ENCODE data around the gene CS. TPM values are rescaled to one million over a fixed set of nuclear protein-coding genes. Genes with fewer than 3 reads are reported as not detected.

CS gene
- polyA plus RNA-seq, 1 donor from 2014 or later: 65.7 TPM

- H3K79me2 ChIP-seq (replicated peaks; ENCODE audit: insufficient read depth, low read length): no peaks in the 10 kb centered on the region
- no peaks in the 10 kb centered on the region for H3K27me3 ChIP-seq (ENCODE audit: insufficient read depth, low read depth, low read length)
- H2AFZ ChIP-seq (ENCODE audit: low read depth, low read length): peak overlapping the region; percentile 40
- H4K20me1 ChIP-seq (ENCODE audit: insufficient read depth): no peaks in the 10 kb centered on the region
- H3K9me2 ChIP-seq (ENCODE audit: insufficient read depth, low read length): no peaks in the 10 kb centered on the region
- H3K27ac ChIP-seq (ENCODE audit: low read length): peak overlapping the region; percentile 20
- peak overlapping the region; percentile 44 for H3K4me2 ChIP-seq (ENCODE audit: low read length)
- H3K9ac ChIP-seq (ENCODE audit: low read length): peak overlapping the region; percentile 80
- H3K36me3 ChIP-seq (ENCODE audit: insufficient read depth, low read length): no peaks in the 10 kb centered on the region
- TF ChIP-seq RAD21 (conservative IDR thresholded peaks at IDR 0.05) (no peak), SMC3 (conservative IDR thresholded peaks at IDR 0.05; ENCODE audit: poor library complexity) (no peak), EP300 (conservative IDR thresholded peaks at IDR 0.05; ENCODE audit: poor library complexity, severe bottlenecking) (no peak), CTCF (IDR thresholded peaks at IDR 0.05; ENCODE audit: poor library complexity, severe bottlenecking) (no peak), TAF1 (IDR thresholded peaks at IDR 0.05; ENCODE audit: low read depth) (no peak), EZH2 (IDR thresholded peaks at IDR 0.05; ENCODE audit: borderline replicate concordance, insufficient read depth, low read length, poor library complexity, severe bottlenecking) (no peak), MXI1 (conservative IDR thresholded peaks at IDR 0.05; ENCODE audit: poor library complexity, severe bottlenecking) (no peak), POLR2AphosphoS5 (IDR thresholded peaks at IDR 0.05) (no peak), REST (IDR thresholded peaks at IDR 0.05; ENCODE audit: borderline replicate concordance) (no peak)
- no peaks in the 10 kb centered on the region for H3F3A ChIP-seq (ENCODE audit: insufficient read depth, low read length, poor library complexity, severe bottlenecking)
- H3K4me3 ChIP-seq (ENCODE audit: low read length): peak overlapping the region; percentile 83
- H3K9me3 ChIP-seq (ENCODE audit: low read length): no peaks in the 10 kb centered on the region
These were observed 32.6 kb downstream of the CS start for GRCh38 chr12:56267443-56268071.

GRCh38 chr12:56266693-56267442, 33.3 kb downstream of the CS start, which contains the start of gene COQ10A:
COQ10A (plus strand) TSS chr12:56266942; CDS start chr12:56267119, 177 bp downstream.
- H2AFZ ChIP-seq (ENCODE audit: low read depth, low read length): peak within 1 kb of the TSS; percentile 89
- H3K27me3 ChIP-seq (ENCODE audit: insufficient read depth, low read depth, low read length): no peaks in the 10 kb centered on the region
- TF ChIP-seq MXI1 (conservative IDR thresholded peaks at IDR 0.05; ENCODE audit: poor library complexity, severe bottlenecking): peak; percentile 91
- TF ChIP-seq SMC3 (conservative IDR thresholded peaks at IDR 0.05; ENCODE audit: poor library complexity): peak; percentile 66
- TF ChIP-seq EZH2 (IDR thresholded peaks at IDR 0.05; ENCODE audit: borderline replicate concordance, insufficient read depth, low read length, poor library complexity, severe bottlenecking): no peak
- peak; percentile 53 for TF ChIP-seq RAD21 (conservative IDR thresholded peaks at IDR 0.05)
- peak; percentile 43 for TF ChIP-seq TAF1 (IDR thresholded peaks at IDR 0.05; ENCODE audit: low read depth)
- TF ChIP-seq REST (IDR thresholded peaks at IDR 0.05; ENCODE audit: borderline replicate concordance): peak; percentile 72
- peak; percentile 74 for TF ChIP-seq EP300 (conservative IDR thresholded peaks at IDR 0.05; ENCODE audit: poor library complexity, severe bottlenecking)
- TF ChIP-seq POLR2AphosphoS5 (IDR thresholded peaks at IDR 0.05): peak; percentile 88
- TF ChIP-seq CTCF (IDR thresholded peaks at IDR 0.05; ENCODE audit: poor library complexity, severe bottlenecking): peak; percentile 90
- H3K9me3 ChIP-seq (ENCODE audit: low read length): no peaks in the 10 kb centered on the region
- no peaks in the 10 kb centered on the region for H3K79me2 ChIP-seq (replicated peaks; ENCODE audit: insufficient read depth, low read length)
- peak within 1 kb of the TSS; percentile 80 for H3K9ac ChIP-seq (ENCODE audit: low read length)
- H4K20me1 ChIP-seq (ENCODE audit: insufficient read depth): no peaks in the 10 kb centered on the region
- H3K36me3 ChIP-seq (ENCODE audit: insufficient read depth, low read length): no peaks in the 10 kb centered on the region
- H3K4me3 ChIP-seq (ENCODE audit: low read length): peak within 1 kb of the TSS; percentile 83
- no peaks in the 10 kb centered on the region for H3F3A ChIP-seq (ENCODE audit: insufficient read depth, low read length, poor library complexity, severe bottlenecking)
- H3K27ac ChIP-seq (ENCODE audit: low read length): peak within 1 kb of the TSS; percentile 80
- H3K9me2 ChIP-seq (ENCODE audit: insufficient read depth, low read length): no peaks in the 10 kb centered on the region
- peak within 1 kb of the TSS; percentile 63 for H3K4me2 ChIP-seq (ENCODE audit: low read length)
